IPS-18a (cell line): ENCODE measurements around the gene CDKN3.
A peak's percentile ranks its signal among the peaks of the same experiment; 100 is the strongest.

Source experiments
- H3K27ac ChIP-seq: one replicate; pipeline ENCODE4 v1.5.1; 2013; ENCODE audit warnings: low read length
- H3K27me3 ChIP-seq: one replicate; pipeline ENCODE4 v1.6.1; 2013; ENCODE audit warnings: mild to moderate bottlenecking, low read length; ENCODE audit not compliant: control insufficient read depth, insufficient read depth
- H3K36me3 ChIP-seq: one replicate; pipeline ENCODE4 v1.6.1; 2013; ENCODE audit warnings: low read depth, low read length; ENCODE audit not compliant: control insufficient read depth
- H3K4me1 ChIP-seq: one replicate; pipeline ENCODE4 v1.6.1; 2013; ENCODE audit warnings: low read depth, low read length; ENCODE audit not compliant: control insufficient read depth
- H3K4me3 ChIP-seq: one replicate; pipeline ENCODE4 v1.5.1; 2013; ENCODE audit warnings: low read length
- H3K9ac ChIP-seq: one replicate; pipeline ENCODE4 v1.6.1; 2013; ENCODE audit warnings: mild to moderate bottlenecking, low read length, moderate library complexity
- H3K9me3 ChIP-seq: one replicate; pipeline ENCODE4 v1.6.1; 2013; ENCODE audit warnings: low read depth, low read length; ENCODE audit not compliant: control insufficient read depth

CDKN3 gene

DNA sequence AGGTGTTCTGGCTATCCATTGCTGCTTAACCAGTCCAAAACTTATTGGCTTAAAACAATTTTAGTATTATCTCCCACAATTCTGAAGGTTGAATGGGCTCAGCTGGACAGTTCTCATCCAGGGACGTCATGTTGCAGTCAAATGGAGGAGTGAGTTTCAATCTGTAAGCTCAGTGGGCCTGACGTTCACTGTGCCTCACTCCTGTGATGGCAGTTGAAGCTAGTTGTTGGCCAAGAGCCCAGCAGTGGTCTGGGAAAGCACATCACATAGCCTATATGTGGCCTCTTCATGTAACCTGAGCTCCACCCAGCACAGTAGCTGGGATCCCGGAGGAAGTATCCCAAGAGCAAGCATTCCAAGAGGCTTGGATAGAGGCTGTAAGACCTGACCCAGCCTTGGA is 40.6 kb upstream of the CDKN3 start:
- Histone ChIP-seq H3K4me3 (no peak overlapping the region), H3K9me3 (no peaks in the 10 kb centered on the region), H3K27ac (no peak overlapping the region), H3K36me3 (no peaks in the 10 kb centered on the region), H3K9ac (no peak overlapping the region), H3K27me3 (peaks cover 6% of the 10 kb centered on the region), H3K4me1 (peaks cover 9% of the 10 kb centered on the region)

DNA sequence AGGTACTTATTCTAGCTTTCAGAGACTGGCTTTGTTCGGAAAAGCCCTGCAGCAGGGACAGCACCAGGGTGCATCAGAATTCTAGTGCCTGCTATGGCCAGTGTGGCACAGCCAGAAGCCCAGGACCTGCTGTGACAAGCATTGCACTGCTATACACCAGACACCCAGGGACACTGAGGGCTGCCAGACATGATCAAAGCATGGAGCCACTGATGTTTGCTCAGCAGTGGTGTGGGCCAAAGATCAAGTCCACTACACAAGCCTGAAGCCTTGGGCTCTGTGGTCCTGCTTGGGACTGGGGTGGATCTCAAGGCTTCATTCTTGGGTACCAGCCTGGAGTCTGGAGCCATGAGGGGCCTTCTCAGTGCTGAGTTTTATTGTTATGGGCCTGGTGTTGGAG is 36.1 kb upstream of the CDKN3 start:
- Histone ChIP-seq H3K9me3 (no peaks in the 10 kb centered on the region), H3K4me1 (peaks cover 41% of the 10 kb centered on the region), H3K27me3 (peaks cover 7% of the 10 kb centered on the region), H3K9ac (no peak overlapping the region), H3K36me3 (no peaks in the 10 kb centered on the region), H3K4me3 (no peak overlapping the region), H3K27ac (no peak overlapping the region)

- H3K4me1 ChIP-seq: peaks cover 51% of the 10 kb centered on the region
- H3K36me3 ChIP-seq: no peaks in the 10 kb centered on the region
- peaks cover 7% of the 10 kb centered on the region for H3K27me3 ChIP-seq
- H3K9ac ChIP-seq: peak overlapping the region; percentile 13
- H3K9me3 ChIP-seq: no peaks in the 10 kb centered on the region
- H3K4me3 ChIP-seq: peak overlapping the region; percentile 25
- peak overlapping the region; percentile 45 for H3K27ac ChIP-seq
Measured at GRCh38 chr14:54362089-54362504, 34.7 kb upstream of the CDKN3 start.

GRCh38 chr14:54362759-54363437 is 33.9 kb upstream of the CDKN3 start:
- H3K27me3 ChIP-seq: peaks cover 7% of the 10 kb centered on the region
- no peaks in the 10 kb centered on the region for H3K9me3 ChIP-seq
- H3K4me3 ChIP-seq: peak overlapping the region; percentile 25
- peak overlapping the region; percentile 13 for H3K9ac ChIP-seq
- peak overlapping the region; percentile 45 for H3K27ac ChIP-seq
- peaks cover 57% of the 10 kb centered on the region for H3K4me1 ChIP-seq
- H3K36me3 ChIP-seq: no peaks in the 10 kb centered on the region

DNA sequence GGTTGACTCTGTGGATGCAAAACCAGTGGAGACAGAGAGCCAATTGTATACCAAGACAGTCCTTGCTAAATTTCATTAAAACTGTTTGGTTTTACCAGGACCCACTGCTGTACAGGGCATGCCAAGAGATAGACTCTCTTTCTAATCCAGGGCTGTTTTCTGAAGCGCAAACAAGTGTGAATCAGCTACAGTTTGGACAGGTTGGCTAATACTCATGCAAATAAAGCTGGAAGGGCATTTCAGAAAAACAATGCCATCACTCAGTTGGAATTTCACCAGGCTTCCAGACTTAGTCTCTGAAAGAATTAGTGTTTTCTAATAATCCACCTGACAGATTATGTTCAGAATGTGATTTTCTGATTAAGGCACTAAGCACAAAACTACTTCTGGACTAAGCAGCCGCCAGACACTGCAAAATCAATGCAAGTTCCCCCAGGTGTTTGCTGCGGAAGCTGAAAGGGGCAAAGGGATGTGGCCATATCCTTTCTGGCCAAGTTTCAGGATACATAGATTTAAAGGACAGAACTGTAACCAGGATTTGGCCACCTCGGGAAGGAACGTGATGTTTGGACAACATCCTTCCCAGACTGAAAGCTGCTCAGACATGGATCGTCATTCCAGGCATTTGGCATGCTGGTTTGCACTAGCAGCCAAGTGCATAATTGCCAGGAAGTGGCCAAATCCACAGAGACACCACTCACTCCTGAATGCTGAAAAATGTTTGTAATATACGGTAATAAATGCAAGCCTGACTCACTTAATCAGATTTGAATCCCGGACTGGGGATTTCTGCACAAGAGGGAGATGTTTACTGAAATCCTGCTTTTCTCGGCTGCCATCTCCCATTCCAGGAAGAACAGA is 32.0 kb upstream of the CDKN3 start:
- Histone ChIP-seq H3K27ac (no peak overlapping the region), H3K36me3 (no peaks in the 10 kb centered on the region), H3K9ac (no peak overlapping the region), H3K27me3 (peaks cover 7% of the 10 kb centered on the region), H3K4me1 (peaks cover 57% of the 10 kb centered on the region), H3K9me3 (no peaks in the 10 kb centered on the region), H3K4me3 (no peak overlapping the region)

DNA sequence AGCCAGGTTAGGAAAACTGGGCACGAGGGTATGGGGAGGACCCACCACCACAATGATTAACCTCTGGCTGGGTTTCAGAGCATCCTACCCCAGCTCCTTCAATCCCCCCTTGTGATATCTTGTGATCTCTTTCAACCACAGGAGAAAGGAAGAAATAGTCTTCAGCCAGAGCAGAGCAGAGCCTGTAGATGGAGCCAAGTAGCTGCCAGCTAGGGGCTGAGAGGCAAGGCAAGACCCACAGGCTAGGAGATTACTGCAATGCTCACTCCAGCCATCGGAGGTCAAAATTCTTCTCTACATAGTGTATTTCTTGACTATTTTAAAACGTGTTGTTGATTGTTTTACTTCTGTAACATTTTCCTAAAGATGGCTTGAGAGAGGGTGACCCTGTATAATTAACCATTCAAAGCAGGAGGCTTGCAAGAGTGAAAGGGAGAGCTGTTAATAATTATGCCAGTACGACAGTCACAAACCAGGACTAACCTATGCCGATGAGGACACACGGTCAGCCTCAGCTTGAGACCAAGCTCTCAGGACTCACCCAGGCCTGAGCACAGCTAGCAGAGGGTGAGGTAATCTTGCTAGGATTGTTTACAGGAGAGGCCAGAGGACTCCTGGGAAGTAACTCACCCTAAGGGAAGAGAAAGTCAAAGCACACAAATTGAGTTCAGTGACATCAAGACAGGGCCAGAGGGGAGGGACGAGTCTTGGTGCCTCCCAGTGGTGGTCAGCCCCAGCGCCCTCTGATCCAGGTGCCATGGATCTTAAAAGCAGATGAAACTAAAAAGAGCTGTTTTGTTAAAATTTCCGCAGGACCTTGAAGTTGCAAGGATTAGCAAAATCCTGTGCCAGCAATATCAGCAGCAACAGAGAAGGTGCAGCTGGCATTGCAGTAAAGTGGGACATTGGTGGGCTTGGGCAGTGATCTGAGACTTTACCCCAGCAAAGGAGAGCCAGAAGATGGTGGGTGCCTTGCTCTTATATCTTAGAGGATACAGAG is 29.8 kb upstream of the CDKN3 start:
- H3K4me1 ChIP-seq: peaks cover 45% of the 10 kb centered on the region
- H3K36me3 ChIP-seq: no peaks in the 10 kb centered on the region
- H3K4me3 ChIP-seq: no peak overlapping the region
- H3K27me3 ChIP-seq: no peaks in the 10 kb centered on the region
- H3K9me3 ChIP-seq: no peaks in the 10 kb centered on the region
- H3K9ac ChIP-seq: peak overlapping the region; percentile 4
- peak overlapping the region; percentile 4 for H3K27ac ChIP-seq

GRCh38 chr14:54368291-54368690 is 28.5 kb upstream of the CDKN3 start:
- H3K36me3 ChIP-seq: no peaks in the 10 kb centered on the region
- H3K9me3 ChIP-seq: no peaks in the 10 kb centered on the region
- no peaks in the 10 kb centered on the region for H3K27me3 ChIP-seq
- no peak overlapping the region for H3K9ac ChIP-seq
- peaks cover 34% of the 10 kb centered on the region for H3K4me1 ChIP-seq
- no peak overlapping the region for H3K4me3 ChIP-seq
- no peak overlapping the region for H3K27ac ChIP-seq

DNA sequence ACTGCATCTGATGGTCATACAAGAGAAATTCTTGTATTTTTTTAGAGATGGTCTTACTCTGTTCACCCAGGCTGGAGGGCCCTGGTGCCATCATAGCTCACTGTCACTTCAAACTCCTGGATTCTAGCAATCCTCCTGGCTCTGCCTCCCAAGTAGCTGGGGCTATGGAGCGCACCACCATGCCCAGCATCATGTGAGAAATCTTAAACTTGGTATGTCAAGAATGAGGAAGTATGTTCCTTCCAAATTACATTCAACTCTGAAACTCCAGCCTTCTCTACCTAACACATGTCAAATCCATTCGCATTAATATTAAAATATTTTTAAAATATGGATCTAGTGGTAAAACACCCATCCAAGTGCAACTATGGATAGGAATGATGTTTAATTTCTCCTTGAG is 27.5 kb upstream of the CDKN3 start:
- Histone ChIP-seq H3K9me3 (no peaks in the 10 kb centered on the region), H3K4me3 (no peak overlapping the region), H3K36me3 (no peaks in the 10 kb centered on the region), H3K27ac (no peak overlapping the region), H3K9ac (no peak overlapping the region), H3K4me1 (peaks cover 28% of the 10 kb centered on the region), H3K27me3 (no peaks in the 10 kb centered on the region)

DNA sequence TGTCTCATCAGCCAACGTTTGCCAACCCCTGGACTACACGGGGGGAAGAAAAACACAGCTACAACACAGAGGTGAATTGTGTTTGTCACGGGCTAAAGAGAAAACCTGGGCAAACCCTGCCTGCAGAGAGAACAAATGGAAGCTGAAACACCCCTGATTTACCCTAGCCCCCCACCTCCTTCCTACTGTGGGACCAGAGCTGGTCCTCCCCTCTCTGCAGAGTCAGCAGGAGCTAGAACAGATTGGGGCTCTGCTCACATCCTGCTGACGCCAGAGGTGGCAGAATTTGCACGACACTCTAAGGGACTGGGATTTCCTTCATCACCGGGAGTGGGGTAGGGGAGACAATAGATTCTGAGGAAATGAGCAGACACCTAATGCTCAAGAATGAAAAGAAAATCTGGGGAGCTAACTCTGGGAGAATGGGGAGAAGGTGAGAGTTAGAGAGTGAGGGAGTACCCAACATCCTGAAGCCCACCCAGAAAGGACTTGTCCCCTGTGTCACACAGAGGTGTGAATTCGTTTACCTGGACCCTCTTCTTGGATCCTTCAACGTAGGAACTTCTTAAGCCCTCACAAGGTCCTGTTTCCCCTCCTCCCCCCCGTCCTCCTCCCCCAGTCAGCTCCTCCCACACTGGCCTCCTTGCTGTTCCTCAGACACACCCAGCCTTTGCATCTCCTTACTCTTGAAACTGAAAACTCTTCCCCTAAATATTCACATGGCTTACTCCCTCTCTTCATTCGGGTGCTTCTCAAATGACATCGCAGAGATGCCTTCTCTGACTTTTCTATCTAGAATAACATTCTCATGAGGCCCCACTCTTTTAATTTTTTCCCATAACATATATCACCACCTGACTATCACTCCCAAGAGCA is 26.2 kb upstream of the CDKN3 start:
- no peaks in the 10 kb centered on the region for H3K27me3 ChIP-seq
- H3K9ac ChIP-seq: no peak overlapping the region
- no peak overlapping the region for H3K27ac ChIP-seq
- peaks cover 27% of the 10 kb centered on the region for H3K4me1 ChIP-seq
- H3K36me3 ChIP-seq: no peaks in the 10 kb centered on the region
- H3K9me3 ChIP-seq: no peaks in the 10 kb centered on the region
- no peak overlapping the region for H3K4me3 ChIP-seq

GRCh38 chr14:54374117-54374884 is 22.5 kb upstream of the CDKN3 start:
- no peaks in the 10 kb centered on the region for H3K9me3 ChIP-seq
- H3K4me3 ChIP-seq: no peak overlapping the region
- no peak overlapping the region for H3K9ac ChIP-seq

More at GRCh38 chr14:54374117-54374884, 22.5 kb upstream of the CDKN3 start:
- H3K27ac ChIP-seq: no peak overlapping the region
- H3K4me1 ChIP-seq: peaks cover 11% of the 10 kb centered on the region
- no peaks in the 10 kb centered on the region for H3K27me3 ChIP-seq
- H3K36me3 ChIP-seq: no peaks in the 10 kb centered on the region
